Endothelial cell of umbilical vein (primary cell): Measurements from ENCODE around the gene PKHD1. TPM values are rescaled to one million over a fixed set of nuclear protein-coding genes. Genes with fewer than 3 reads are reported as not detected.

Experiments used
- BruUV-seq: library from RNA; stranded (reverse); fragments of 400-500 nt; replicated peaks from 2 replicates; lab custom pipeline; 2021; lab: Mats Ljungman, UMichigan
- CTCF ChIA-PET: fragments of 300-600, 350-600 bp; sonication (Branson Sonifier 250); formaldehyde crosslinking; loops from one replicate; lab custom pipeline; 2021; ENCODE audit warnings: antibody characterized with exemption, inconsistent platforms; lab: Charles Lee
- POLR2A ChIA-PET: fragments of 300-600, 350-600 bp; sonication (Branson Sonifier 250); formaldehyde crosslinking; loops from one replicate; lab custom pipeline; 2021; ENCODE audit warnings: antibody characterized with exemption, inconsistent platforms; lab: Charles Lee
- DNase-seq: peaks from one replicate; pipeline ENCODE4 v3.0.0-alpha.2; 2011; ENCODE audit warnings: low read depth, low spot score
- FAIRE-seq: peaks from 2 replicates; lab custom pipeline; 2011; peaks lifted over from hg19 to GRCh38; lab: Jason Lieb, UNC
- H2AFZ ChIP-seq: 2 replicates; pipeline ENCODE4 v1.6.0; 2012; ENCODE audit warnings: low read depth, low read length, control low read depth, inconsistent platforms
- H3K27ac ChIP-seq: 2 replicates; pipeline ENCODE4 v1.5.1; 2011; ENCODE audit warnings: low read depth, mild to moderate bottlenecking, control low read depth, low read length, moderate library complexity; ENCODE audit not compliant: insufficient read depth
- H3K27me3 ChIP-seq, 2 experiments: 2 replicates each; pipeline versions ENCODE4 v1.6.0 to v1.6.1; 2011; ENCODE audit warnings: low read length in 2 of 2, mixed read lengths in 1 of 2; ENCODE audit not compliant: control insufficient read depth in 2 of 2, insufficient read depth in 2 of 2
- H3K36me3 ChIP-seq, 2 experiments: 2 replicates in 1 of 2; 3 replicates in 1 of 2; pipeline ENCODE4 v1.5.1; 2011; ENCODE audit warnings: low read length in 2 of 2, mild to moderate bottlenecking in 1 of 2, moderate library complexity in 1 of 2; ENCODE audit not compliant: control insufficient read depth in 2 of 2, insufficient read depth in 2 of 2; ENCODE audit errors: extremely low read depth in 1 of 2
- H3K4me1 ChIP-seq: 3 replicates; pipeline ENCODE4 v1.5.1; 2011; ENCODE audit warnings: mild to moderate bottlenecking, low read length; ENCODE audit not compliant: control insufficient read depth, insufficient read depth; ENCODE audit errors: extremely low read depth
- H3K4me2 ChIP-seq: 2 replicates; pipeline ENCODE4 v1.6.1; 2011; ENCODE audit warnings: low read length, control low read depth, mixed read lengths; ENCODE audit not compliant: insufficient read depth
- H3K4me3 ChIP-seq, 3 experiments: fragments of 200-600 bp in 1 of 3; sonication (generic), shearing (Covaris generic) in 1 of 3; replicated peaks in 1 of 3; 2 replicates each; pipeline ENCODE4 v1.5.1; 2011 to 2016; ENCODE audit warnings: control low read depth in 3 of 3, low read length in 3 of 3, mild to moderate bottlenecking in 2 of 3, inconsistent platforms in 1 of 3, low read depth in 1 of 3, moderate library complexity in 1 of 3; ENCODE audit not compliant: insufficient read depth in 1 of 3
- H3K79me2 ChIP-seq: 2 replicates; pipeline ENCODE4 v1.6.0; 2012; ENCODE audit warnings: low read length, inconsistent platforms; ENCODE audit not compliant: control insufficient read depth, insufficient read depth
- H3K9ac ChIP-seq: replicated peaks from 2 replicates; pipeline ENCODE3; 2011; ENCODE audit warnings: low read length, control low read depth; ENCODE audit not compliant: insufficient read depth; ENCODE audit errors: extremely low read depth
- H3K9me1 ChIP-seq: replicated peaks from 3 replicates; pipeline ENCODE4 v1.6.0; 2011; ENCODE audit warnings: mild to moderate bottlenecking, low read length; ENCODE audit not compliant: control insufficient read depth, insufficient read depth; ENCODE audit errors: extremely low read depth
- H3K9me3 ChIP-seq: replicated peaks from 2 replicates; pipeline ENCODE4 v1.5.1; 2012; ENCODE audit warnings: low read length, inconsistent platforms; ENCODE audit not compliant: control insufficient read depth, insufficient read depth
- H4K20me1 ChIP-seq: replicated peaks from 2 replicates; pipeline ENCODE3; 2011; ENCODE audit warnings: mild to moderate bottlenecking, low read length; ENCODE audit not compliant: control insufficient read depth, insufficient read depth; ENCODE audit errors: extremely low read depth
- EZH2 ChIP-seq: IDR thresholded peaks from 2 replicates; pipeline ENCODE4 v1.6.1; 2012; ENCODE audit warnings: borderline replicate concordance, low read depth, mild to moderate bottlenecking, moderate library complexity, low read length, inconsistent platforms; ENCODE audit not compliant: severe bottlenecking
- FOS ChIP-seq: IDR thresholded peaks from 2 replicates; pipeline ENCODE4 v1.6.1; 2011; ENCODE audit warnings: mild to moderate bottlenecking, low read length, moderate library complexity, borderline replicate concordance; ENCODE audit not compliant: insufficient read depth
- GATA2 ChIP-seq: IDR thresholded peaks from 2 replicates; pipeline ENCODE4 v1.7.0; 2011; ENCODE audit warnings: low read depth, mild to moderate bottlenecking, moderate library complexity, mixed read lengths, low read length; ENCODE audit not compliant: insufficient read length, insufficient read depth
- JUN ChIP-seq: IDR thresholded peaks from 2 replicates; pipeline ENCODE4 v1.6.1; 2011; ENCODE audit warnings: borderline replicate concordance, low read depth; ENCODE audit not compliant: insufficient read length, insufficient read depth
- MYC ChIP-seq: IDR thresholded peaks from one replicate; pipeline ENCODE4 v1.6.1; 2011; ENCODE audit warnings: mild to moderate bottlenecking, low read depth, low read length
- POLR2A ChIP-seq: IDR thresholded peaks from 2 replicates; pipeline ENCODE4 v1.6.1; 2012; ENCODE audit warnings: low read depth, mild to moderate bottlenecking, control low read depth, low read length
- POLR2AphosphoS5 ChIP-seq: IDR thresholded peaks from 2 replicates; pipeline ENCODE4 v1.6.1; 2012; ENCODE audit warnings: low read depth, mild to moderate bottlenecking, control low read depth, low read length, moderate library complexity; ENCODE audit not compliant: insufficient read depth
- dilution Hi-C: fragments of 300-500 bp; cut with MboI; formaldehyde crosslinking; loops from one replicate; pipeline ENCODE4 v1.15.0; 2019; ENCODE audit warnings: low sequenced_read_pairs; ENCODE audit not compliant: extremely low pct_ligation_motif_present
- intact Hi-C: fragments of 100-400 bp; cut with micrococcal nuclease; formaldehyde crosslinking; loops from one replicate; pipeline ENCODE4 v1.10.0; 2022
- polyA plus RNA-seq, 4 experiments: library from polyadenylated mRNA; depleted of rRNA in 3 of 4; stranded (reverse) in 3 of 4; unstranded in 1 of 4; fragments of >200 nt; gene quantifications; 2 replicates each; pipeline versions ENCODE4 v1.2.1 to v1.2.3, GENCODE V29; 2011 to 2012; ENCODE audit warnings: missing spikeins in 1 of 4
- total RNA-seq: library from RNA; stranded (reverse); gene quantifications from 2 replicates; pipeline ENCODE4 v1.2.3, GENCODE V29; 2021
- TF ChIP-seq, protein P1 (sequence below): IDR thresholded peaks from 2 replicates; pipeline ENCODE4 v1.6.1; 2011; ENCODE audit not compliant: insufficient read depth, insufficient read length
- TF ChIP-seq, protein P2 (sequence below), 2 donors: IDR thresholded peaks; 1 replicate in 1 of 2; 2 replicates in 1 of 2; pipeline ENCODE4 v1.5.1; 2011; ENCODE audit warnings: low read length in 2 of 2, mild to moderate bottlenecking in 2 of 2, moderate library complexity in 2 of 2, control low read depth in 1 of 2, inconsistent platforms in 1 of 2, low read depth in 1 of 2; ENCODE audit not compliant: insufficient read depth in 1 of 2; ENCODE audit errors: extremely low read depth in 1 of 2

The PKHD1 gene
- total and polyA plus RNA-seq, 2 donors (not counting 3 experiments of a cell fraction or from before 2014, with no cell fraction given): not detected

DNA sequence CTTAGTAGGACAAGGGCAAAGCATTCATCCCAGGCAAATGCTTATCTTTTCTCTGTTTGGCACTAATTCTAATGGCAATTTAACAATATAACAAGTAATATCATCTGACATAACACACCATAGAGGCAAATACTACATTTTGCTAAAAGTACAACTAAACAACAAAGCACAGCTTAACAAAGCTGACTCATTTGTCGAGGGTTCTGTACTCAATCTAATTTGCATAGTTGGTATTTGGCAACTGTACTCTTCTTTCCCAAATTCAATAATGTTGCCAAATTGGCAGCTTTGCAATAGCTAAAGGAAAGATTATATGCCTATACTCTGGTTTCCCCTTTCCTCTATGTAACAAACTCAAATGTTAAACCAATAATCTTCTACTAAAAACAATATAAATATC, 461.0 kb downstream of the PKHD1 start:
- no peaks in the 10 kb centered on the region for H3K36me3 ChIP-seq
- dilution Hi-C loops: no loop called here
- no peak for DNase-seq
- H3K9me1 ChIP-seq: no peaks in the 10 kb centered on the region
- ChIA-PET POLR2A (no interaction called here), CTCF (no interaction called here)
- no peak for TF ChIP-seq POLR2A
- TF ChIP-seq JUN: no peak
- TF ChIP-seq MYC: no peak
- no peak for TF ChIP-seq GATA2
- TF ChIP-seq, protein P1, sequence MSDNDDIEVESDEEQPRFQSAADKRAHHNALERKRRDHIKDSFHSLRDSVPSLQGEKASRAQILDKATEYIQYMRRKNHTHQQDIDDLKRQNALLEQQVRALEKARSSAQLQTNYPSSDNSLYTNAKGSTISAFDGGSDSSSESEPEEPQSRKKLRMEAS: no peak
- TF ChIP-seq FOS: no peak
- no peak for TF ChIP-seq POLR2AphosphoS5
- no peaks in the 10 kb centered on the region for H3K4me1 ChIP-seq
- no peaks in the 10 kb centered on the region for H4K20me1 ChIP-seq
- H2AFZ ChIP-seq: no peak overlapping the region
- BruUV-seq: no TSS peak
- no peak overlapping the region for H3K4me2 ChIP-seq
- H3K4me3 ChIP-seq: no peak overlapping the region
- no peaks in the 10 kb centered on the region for H3K27me3 ChIP-seq
- no peak for FAIRE-seq
- H3K79me2 ChIP-seq: no peaks in the 10 kb centered on the region
- H3K27ac ChIP-seq: no peak overlapping the region
- intact Hi-C loops: no loop called here
- H3K9ac ChIP-seq: no peak overlapping the region
- no peaks in the 10 kb centered on the region for H3K9me3 ChIP-seq

DNA sequence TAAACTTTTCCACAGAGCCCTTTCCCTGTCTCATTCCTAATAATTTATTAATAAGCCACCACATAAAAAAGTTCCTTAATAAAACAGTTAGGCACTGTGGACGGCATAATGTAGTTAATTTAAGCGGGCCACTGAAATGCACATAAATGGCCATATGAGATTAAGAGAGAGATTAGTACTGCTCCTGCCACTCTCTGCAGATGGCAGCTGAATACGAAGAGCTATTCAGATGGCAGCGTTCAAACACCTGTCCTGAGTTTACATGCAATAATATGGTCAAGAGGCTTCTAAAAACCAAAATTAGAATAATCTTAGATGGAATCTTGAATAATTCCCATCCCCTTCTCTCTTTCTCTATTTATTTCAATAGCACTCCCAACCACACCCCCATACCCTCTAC, 461.8 kb downstream of the PKHD1 start:
- dilution Hi-C loops: no loop called here
- no peak overlapping the region for H2AFZ ChIP-seq
- ChIA-PET CTCF (no interaction called here), POLR2A (no interaction called here)
- H3K27me3 ChIP-seq: no peaks in the 10 kb centered on the region
- no peaks in the 10 kb centered on the region for H3K36me3 ChIP-seq
- H3K9me3 ChIP-seq: no peaks in the 10 kb centered on the region
- TF ChIP-seq GATA2 (no peak), JUN (no peak), POLR2A (no peak), FOS (no peak), EZH2 (no peak), MYC (no peak)
- TF ChIP-seq, protein P2, sequence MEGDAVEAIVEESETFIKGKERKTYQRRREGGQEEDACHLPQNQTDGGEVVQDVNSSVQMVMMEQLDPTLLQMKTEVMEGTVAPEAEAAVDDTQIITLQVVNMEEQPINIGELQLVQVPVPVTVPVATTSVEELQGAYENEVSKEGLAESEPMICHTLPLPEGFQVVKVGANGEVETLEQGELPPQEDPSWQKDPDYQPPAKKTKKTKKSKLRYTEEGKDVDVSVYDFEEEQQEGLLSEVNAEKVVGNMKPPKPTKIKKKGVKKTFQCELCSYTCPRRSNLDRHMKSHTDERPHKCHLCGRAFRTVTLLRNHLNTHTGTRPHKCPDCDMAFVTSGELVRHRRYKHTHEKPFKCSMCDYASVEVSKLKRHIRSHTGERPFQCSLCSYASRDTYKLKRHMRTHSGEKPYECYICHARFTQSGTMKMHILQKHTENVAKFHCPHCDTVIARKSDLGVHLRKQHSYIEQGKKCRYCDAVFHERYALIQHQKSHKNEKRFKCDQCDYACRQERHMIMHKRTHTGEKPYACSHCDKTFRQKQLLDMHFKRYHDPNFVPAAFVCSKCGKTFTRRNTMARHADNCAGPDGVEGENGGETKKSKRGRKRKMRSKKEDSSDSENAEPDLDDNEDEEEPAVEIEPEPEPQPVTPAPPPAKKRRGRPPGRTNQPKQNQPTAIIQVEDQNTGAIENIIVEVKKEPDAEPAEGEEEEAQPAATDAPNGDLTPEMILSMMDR (IDR thresholded peaks at IDR 0.05; ENCODE audit: extremely low read depth in 1 of 2, insufficient read depth in 1 of 2, low read depth in 1 of 2, low read length in 2 of 2): no peak
- TF ChIP-seq, protein P1: no peak
- no peaks in the 10 kb centered on the region for H3K79me2 ChIP-seq
- H3K9me1 ChIP-seq: no peaks in the 10 kb centered on the region
- DNase-seq: no peak
- no peak overlapping the region for H3K9ac ChIP-seq
- no TSS peak for BruUV-seq
- no peak overlapping the region for H3K4me2 ChIP-seq
- no peak for FAIRE-seq
- intact Hi-C loops: no loop called here
- no peaks in the 10 kb centered on the region for H4K20me1 ChIP-seq
- H3K4me1 ChIP-seq: no peaks in the 10 kb centered on the region
- H3K4me3 ChIP-seq: no peak overlapping the region
- no peak overlapping the region for H3K27ac ChIP-seq
